K562 (cell line): ENCODE measurements around the gene C17orf113. TPM values are rescaled to one million over a fixed set of nuclear protein-coding genes. Genes with fewer than 3 reads are reported as not detected.

ENCODE experiments used
- ATAC-seq: fragments of 200-7000 bp; cut with Tn5 transposase; 3 replicates; pipeline ENCODE4 v1.9.1; 2020; ENCODE audit warnings: moderate library complexity
- BruUV-seq: library from RNA; stranded (reverse); fragments of 400-500 nt; replicated peaks from 2 replicates; lab custom pipeline; 2021; lab: Mats Ljungman, UMichigan
- CTCF ChIA-PET: fragments of 300-600 bp; formaldehyde crosslinking; extraction: SDS; loops from one replicate; lab custom pipeline; 2021; ENCODE audit warnings: low intra/inter-chr PET ratio; lab: Yijun Ruan, JAX
- POLR2A ChIA-PET: fragments of 300-600, 350-650 bp; sonication (Branson Sonifier 250); formaldehyde crosslinking; extraction: SDS; loops from one replicate; lab custom pipeline; 2021; ENCODE audit warnings: antibody characterized with exemption, inconsistent platforms; lab: Yijun Ruan, JAX
- DNase-seq, 4 experiments: peaks; one replicate each; pipeline versions ENCODE4 v3.0.0 to v3.0.0-alpha.2; 2011 to 2018; ENCODE audit warnings: low spot score in 3 of 4, mixed read lengths in 3 of 4; ENCODE audit errors: extremely low read depth in 1 of 4
- FAIRE-seq: peaks from 2 replicates; lab custom pipeline; 2011; peaks lifted over from hg19 to GRCh38; lab: Jason Lieb, UNC
- H2AFZ ChIP-seq: 2 replicates; pipeline ENCODE4 v1.6.0; 2011; ENCODE audit warnings: low read depth, low read length, control low read depth, inconsistent platforms
- H3K27ac ChIP-seq: fragments of 200-600 bp; 3 replicates; pipeline ENCODE4 v1.8.0; 2011; ENCODE audit warnings: low read depth, mild to moderate bottlenecking, control low read depth, inconsistent platforms, low read length, moderate library complexity, mixed read lengths; ENCODE audit errors: extremely low read depth
- H3K27me3 ChIP-seq, 2 experiments: fragments of 300-600 bp in 1 of 2; 2 replicates in 1 of 2; 3 replicates in 1 of 2; pipeline versions ENCODE4 v1.6.0 to v1.8.0; 2011; ENCODE audit warnings: inconsistent platforms in 2 of 2, low read length in 2 of 2, mild to moderate bottlenecking in 1 of 2, mixed read lengths in 1 of 2, moderate library complexity in 1 of 2; ENCODE audit not compliant: control insufficient read depth in 2 of 2, insufficient read depth in 2 of 2
- H3K36me3 ChIP-seq: fragments of 300-600 bp; 3 replicates; pipeline ENCODE4 v1.8.0; 2011; ENCODE audit warnings: mild to moderate bottlenecking, low read length, inconsistent platforms; ENCODE audit not compliant: control insufficient read depth, insufficient read depth
- H3K4me1 ChIP-seq, 2 experiments: fragments of 200-600 bp in 1 of 2; replicated peaks in 1 of 2; 2 replicates in 1 of 2; 3 replicates in 1 of 2; pipeline versions ENCODE4 v1.5.1 to v1.8.0; 2011; ENCODE audit warnings: inconsistent platforms in 2 of 2, low read length in 2 of 2, mild to moderate bottlenecking in 1 of 2, mixed read lengths in 1 of 2, moderate library complexity in 1 of 2; ENCODE audit not compliant: control insufficient read depth in 2 of 2, insufficient read depth in 2 of 2
- H3K4me2 ChIP-seq: 2 replicates; pipeline ENCODE4 v1.6.1; 2011; ENCODE audit warnings: low read length, control low read depth, inconsistent platforms, mixed read lengths; ENCODE audit not compliant: insufficient read depth
- H3K4me3 ChIP-seq: fragments of 200-600 bp; sonication (generic), shearing (Covaris generic); 2 replicates; pipeline ENCODE4 v1.5.1; 2016; ENCODE audit warnings: control low read depth, inconsistent platforms
- H3K79me2 ChIP-seq: fragments of 200-600 bp; 3 replicates; pipeline ENCODE4 v1.8.0; 2011; ENCODE audit warnings: low read length, inconsistent platforms; ENCODE audit not compliant: control insufficient read depth, insufficient read depth
- H3K9ac ChIP-seq, 2 experiments: 2 replicates each; pipeline versions ENCODE4 v1.6.0 to v1.6.1; 2011; ENCODE audit warnings: low read depth in 2 of 2, low read length in 2 of 2, control low read depth in 1 of 2, inconsistent platforms in 1 of 2, mild to moderate bottlenecking in 1 of 2, mixed read lengths in 1 of 2; ENCODE audit not compliant: insufficient read depth in 1 of 2
- H3K9me1 ChIP-seq: one replicate; pipeline ENCODE4 v1.6.0; 2011; ENCODE audit warnings: inconsistent platforms, mild to moderate bottlenecking, low read length, moderate library complexity; ENCODE audit not compliant: control insufficient read depth, insufficient read depth
- H3K9me3 ChIP-seq: replicated peaks from 2 replicates; pipeline ENCODE4 v1.5.1; 2011; ENCODE audit warnings: low read depth, low read length, inconsistent platforms; ENCODE audit not compliant: control insufficient read depth, insufficient read depth
- H4K20me1 ChIP-seq: replicated peaks from 2 replicates; pipeline ENCODE4 v1.6.1; 2011; ENCODE audit warnings: low read length, inconsistent platforms, mixed read lengths; ENCODE audit not compliant: control insufficient read depth, insufficient read depth
- E2F6 ChIP-seq, 2 experiments: IDR thresholded peaks; 2 replicates each; pipeline ENCODE4 v1.6.1; 2011; ENCODE audit warnings: borderline replicate concordance in 1 of 2, control low read depth in 1 of 2, low read depth in 1 of 2, low read length in 1 of 2, mild to moderate bottlenecking in 1 of 2, mixed read lengths in 1 of 2, moderate library complexity in 1 of 2; ENCODE audit not compliant: insufficient read depth in 1 of 2, insufficient read length in 1 of 2, poor library complexity in 1 of 2, severe bottlenecking in 1 of 2; ENCODE audit errors: extremely low read depth in 1 of 2
- EHMT2 ChIP-seq: fragments of 450-650 bp; IDR thresholded peaks from 2 replicates; pipeline ENCODE4 v1.6.1; 2018; ENCODE audit warnings: antibody characterized with exemption
- ETS2 ChIP-seq: IDR thresholded peaks from 2 replicates; pipeline ENCODE4 v1.6.1; 2016; ENCODE audit warnings: borderline replicate concordance, missing genetic modification characterization, mild to moderate bottlenecking, moderate library complexity, missing compliant biosample characterization; ENCODE audit not compliant: poor library complexity, severe bottlenecking
- HMGN3 ChIP-seq: IDR thresholded peaks from 2 replicates; pipeline ENCODE4 v1.6.1; 2011; ENCODE audit warnings: borderline replicate concordance, low read depth, mild to moderate bottlenecking, mixed read lengths, low read length; ENCODE audit not compliant: insufficient read length; ENCODE audit errors: extremely low read depth
- IRF2 ChIP-seq: sonication (generic); formaldehyde crosslinking; IDR thresholded peaks from 2 replicates; pipeline ENCODE4 v1.8.1; 2022; ENCODE audit warnings: mild to moderate bottlenecking, missing genetic modification reagents
- L3MBTL2 ChIP-seq: fragments of 450-650 bp; IDR thresholded peaks from 2 replicates; pipeline ENCODE4 v1.6.1; 2016; ENCODE audit warnings: mild to moderate bottlenecking, moderate library complexity
- NELFE ChIP-seq: IDR thresholded peaks from 2 replicates; pipeline ENCODE4 v1.6.1; 2011; ENCODE audit warnings: mild to moderate bottlenecking; ENCODE audit not compliant: insufficient read depth, insufficient read length
- PCBP1 ChIP-seq: fragments of 200-400 bp; formaldehyde crosslinking; IDR thresholded peaks from 2 replicates; pipeline ENCODE4 v1.6.1; 2018; ENCODE audit warnings: mild to moderate bottlenecking, low read depth, low read length; ENCODE audit not compliant: poor library complexity, severe bottlenecking
- SAP30 ChIP-seq: fragments of 200-600 bp; sonication (generic); IDR thresholded peaks from 2 replicates; pipeline ENCODE4 v1.6.1; 2012; ENCODE audit warnings: borderline replicate concordance, low read depth, mild to moderate bottlenecking, moderate library complexity, low read length, control low read depth, inconsistent platforms; ENCODE audit not compliant: insufficient read depth, poor library complexity, severe bottlenecking
- SNIP1 ChIP-seq: fragments of 450-650 bp; IDR thresholded peaks from 2 replicates; pipeline ENCODE4 v1.7.1; 2017; ENCODE audit warnings: low read depth, mild to moderate bottlenecking
- SRF ChIP-seq, 2 experiments: fragments of 250-450, 450-650 bp in 1 of 2; sonication (Bioruptor Pico) in 1 of 2; sonication (generic) in 1 of 2; formaldehyde crosslinking; IDR thresholded peaks; 2 replicates each; pipeline versions ENCODE4 v1.5.0 to v1.5.1; 2020 to 2022; ENCODE audit warnings: mild to moderate bottlenecking in 1 of 2, missing genetic modification reagents in 1 of 2
- XRCC4 ChIP-seq: IDR thresholded peaks from one replicate; pipeline ENCODE4 v1.6.1; 2011; ENCODE audit not compliant: insufficient read depth, insufficient read length; ENCODE audit errors: extremely low read depth
- ZC3H4 ChIP-seq: sonication (generic); formaldehyde crosslinking; IDR thresholded peaks from 2 replicates; pipeline ENCODE4 v1.9.0; 2021; ENCODE audit warnings: missing genetic modification reagents, borderline replicate concordance
- ZNF146 ChIP-seq: IDR thresholded peaks from one replicate; pipeline ENCODE4 v1.6.1; 2018; ENCODE audit warnings: missing compliant biosample characterization; ENCODE audit not compliant: unreplicated experiment
- WGBS: fragments of 100-300 bp; shearing (Covaris generic); methylation state at CpG from one replicate; pipeline ENCODE4 v1.1.6; 2016; ENCODE audit warnings: low coverage, mixed read lengths; ENCODE audit not compliant: insufficient coverage; ENCODE audit errors: missing lambda C conversion rate; 5-methylcytosine and 5-hydroxymethylcytosine counted together
- in situ Hi-C: fragments of 300-500 bp; cut with MboI; formaldehyde crosslinking; loops from 4 replicates; pipeline ENCODE4 v1.15.0; 2018; ENCODE audit warnings: inconsistent platforms, mixed read lengths
- intact Hi-C: fragments of 100-400 bp; cut with micrococcal nuclease; formaldehyde crosslinking; loops from 2 replicates; pipeline ENCODE4 v1.14.2; 2022
- polyA plus RNA-seq, 8 experiments: library from polyadenylated mRNA; depleted of rRNA in 4 of 8; stranded (reverse) in 5 of 8; unstranded in 3 of 8; fragments of >200 nt; fragmentation: Nextera tagmentation in 2 of 8; fragmentation: Illumina TruSeq in 1 of 8; extraction: Ambion mirVana in 2 of 8; extraction: Trizol in 1 of 8; gene quantifications; 2 replicates each; pipeline versions ENCODE4 v1.2.1 to v1.2.3, GENCODE V29; 2011 to 2014; ENCODE audit warnings: inconsistent platforms in 1 of 8, missing spikeins in 1 of 8
- total RNA-seq, 7 experiments: library from RNA; depleted of rRNA in 6 of 7; stranded (reverse); fragments of >200 nt in 6 of 7; fragmentation: Illumina TruSeq in 2 of 7; extraction: Trizol in 2 of 7; gene quantifications; 2 replicates each; pipeline versions ENCODE4 v1.2.1 to v1.2.3, GENCODE V29; 2011 to 2021; ENCODE audit warnings: low replicate concordance in 1 of 7

Gene C17orf113
- total and polyA plus RNA-seq, 9 of the 15 experiments (the other 6 are each of a cell fraction or from before 2014, with no cell fraction given) = 0.10 to 1.2 (median 0.31) TPM

GRCh38 chr17:42097691-42098631 is 47.6 kb upstream of the C17orf113 start, which contains the start of gene ZNF385C:
TSS of gene ZNF385C (minus strand) at chr17:42098473. CDS start at chr17:42063056, 35,417 bp downstream.
- in situ Hi-C loops = no loop called here
- FAIRE-seq (no peak), ATAC-seq (peak; percentile 50), DNase-seq (peak in 3 of 4 experiments; percentile 52 to 87 (median 86))
- no peak within 1 kb of the TSS for H3K4me2 ChIP-seq
- H3K4me1 ChIP-seq = peaks cover 11 to 27% of the 10 kb centered on the region in 2 experiments; a peak in 4 of 5 replicates
- peak; percentile 51 for TF ChIP-seq L3MBTL2
- TF ChIP-seq SAP30 = no peak
- no peak for TF ChIP-seq SRF (CRISPR knock-in tag; IDR thresholded peaks at IDR 0.05)
- no peak for TF ChIP-seq NELFE
- TF ChIP-seq SNIP1 = no peak
- TF ChIP-seq IRF2 (CRISPR knock-in tag) = no peak
- no peak for TF ChIP-seq EHMT2
- TF ChIP-seq E2F6 (IDR thresholded peaks at IDR 0.05; ENCODE audit: borderline replicate concordance in 1 of 2, extremely low read depth in 1 of 2, insufficient read depth in 1 of 2, insufficient read length in 1 of 2, low read depth in 1 of 2, low read length in 1 of 2, poor library complexity in 1 of 2, severe bottlenecking in 1 of 2) = peak in 1 of 2 experiments; percentile 54
- no peak for TF ChIP-seq ZC3H4 (CRISPR knock-in tag)
- TF ChIP-seq HMGN3 = no peak
- TF ChIP-seq ETS2 (tag) = no peak
- no peak for TF ChIP-seq PCBP1
- no peak for TF ChIP-seq XRCC4
- TF ChIP-seq ZNF146 (CRISPR knock-in tag) = no peak
- no peaks in the 10 kb centered on the region; the same call in 1 of the 2 replicates for H4K20me1 ChIP-seq
- H3K9ac ChIP-seq = peak within 1 kb of the TSS in 1 of 2 experiments; percentile 79; a peak in 2 of 4 replicates
- no peaks in the 10 kb centered on the region for H3K79me2 ChIP-seq
- peaks cover 0 to 12% of the 10 kb centered on the region in 2 experiments; a peak in 3 of 5 replicates for H3K27me3 ChIP-seq
- ChIA-PET CTCF (interaction anchor here (0.6 kb wide), 1 partner anchor 89 kb away, joined by 5 read pairs; no protein-coding TSS in a partner anchor), POLR2A (interaction anchor here (0.7 to 0.8 kb wide), 1 partner anchor 11 kb away, joined by 3 to 4 read pairs; no protein-coding TSS in a partner anchor)
- peak within 1 kb of the TSS; percentile 63; the same call in 1 of the 2 replicates for H2AFZ ChIP-seq
- WGBS = 27% methylated on average over 35 of the region's 52 CpGs
- H3K27ac ChIP-seq = no peak within 1 kb of the TSS
- H3K9me1 ChIP-seq = no peaks in the 10 kb centered on the region
- no TSS peak for BruUV-seq
- no peaks in the 10 kb centered on the region for H3K9me3 ChIP-seq
- H3K4me3 ChIP-seq = no peak within 1 kb of the TSS
- no peaks in the 10 kb centered on the region for H3K36me3 ChIP-seq
- intact Hi-C loops = no loop called here
